K562 (cell line): ENCODE results near the gene SCTR. TPM values are rescaled to one million over a fixed set of nuclear protein-coding genes. Genes with fewer than 3 reads are reported as not detected.

ENCODE experiments used
- ATAC-seq: fragments of 200-7000 bp; cut with Tn5 transposase; 3 replicates; pipeline ENCODE4 v1.9.1; 2020; ENCODE audit warnings: moderate library complexity
- BruUV-seq: library from RNA; stranded (reverse); fragments of 400-500 nt; replicated peaks from 2 replicates; lab custom pipeline; 2021; lab: Mats Ljungman, UMichigan
- CTCF ChIA-PET: fragments of 300-600 bp; formaldehyde crosslinking; extraction: SDS; loops from one replicate; lab custom pipeline; 2021; ENCODE audit warnings: low intra/inter-chr PET ratio; lab: Yijun Ruan, JAX
- POLR2A ChIA-PET: fragments of 300-600, 350-650 bp; sonication (Branson Sonifier 250); formaldehyde crosslinking; extraction: SDS; loops from one replicate; lab custom pipeline; 2021; ENCODE audit warnings: antibody characterized with exemption, inconsistent platforms; lab: Yijun Ruan, JAX
- DNase-seq, 4 experiments: peaks; one replicate each; pipeline versions ENCODE4 v3.0.0 to v3.0.0-alpha.2; 2011 to 2018; ENCODE audit warnings: low spot score in 3 of 4, mixed read lengths in 3 of 4; ENCODE audit errors: extremely low read depth in 1 of 4
- FAIRE-seq: peaks from 2 replicates; lab custom pipeline; 2011; peaks lifted over from hg19 to GRCh38; lab: Jason Lieb, UNC
- H2AFZ ChIP-seq: 2 replicates; pipeline ENCODE4 v1.6.0; 2011; ENCODE audit warnings: low read depth, low read length, control low read depth, inconsistent platforms
- H3K27ac ChIP-seq: fragments of 200-600 bp; 3 replicates; pipeline ENCODE4 v1.8.0; 2011; ENCODE audit warnings: low read depth, mild to moderate bottlenecking, control low read depth, inconsistent platforms, low read length, moderate library complexity, mixed read lengths; ENCODE audit errors: extremely low read depth
- H3K27me3 ChIP-seq, 2 experiments: fragments of 300-600 bp in 1 of 2; 2 replicates in 1 of 2; 3 replicates in 1 of 2; pipeline versions ENCODE4 v1.6.0 to v1.8.0; 2011; ENCODE audit warnings: inconsistent platforms in 2 of 2, low read length in 2 of 2, mild to moderate bottlenecking in 1 of 2, mixed read lengths in 1 of 2, moderate library complexity in 1 of 2; ENCODE audit not compliant: control insufficient read depth in 2 of 2, insufficient read depth in 2 of 2
- H3K36me3 ChIP-seq: fragments of 300-600 bp; 3 replicates; pipeline ENCODE4 v1.8.0; 2011; ENCODE audit warnings: mild to moderate bottlenecking, low read length, inconsistent platforms; ENCODE audit not compliant: control insufficient read depth, insufficient read depth
- H3K4me1 ChIP-seq, 2 experiments: fragments of 200-600 bp in 1 of 2; replicated peaks in 1 of 2; 2 replicates in 1 of 2; 3 replicates in 1 of 2; pipeline versions ENCODE4 v1.5.1 to v1.8.0; 2011; ENCODE audit warnings: inconsistent platforms in 2 of 2, low read length in 2 of 2, mild to moderate bottlenecking in 1 of 2, mixed read lengths in 1 of 2, moderate library complexity in 1 of 2; ENCODE audit not compliant: control insufficient read depth in 2 of 2, insufficient read depth in 2 of 2
- H3K4me2 ChIP-seq: 2 replicates; pipeline ENCODE4 v1.6.1; 2011; ENCODE audit warnings: low read length, control low read depth, inconsistent platforms, mixed read lengths; ENCODE audit not compliant: insufficient read depth
- H3K4me3 ChIP-seq: fragments of 200-600 bp; sonication (generic), shearing (Covaris generic); 2 replicates; pipeline ENCODE4 v1.5.1; 2016; ENCODE audit warnings: control low read depth, inconsistent platforms
- H3K79me2 ChIP-seq: fragments of 200-600 bp; 3 replicates; pipeline ENCODE4 v1.8.0; 2011; ENCODE audit warnings: low read length, inconsistent platforms; ENCODE audit not compliant: control insufficient read depth, insufficient read depth
- H3K9ac ChIP-seq, 2 experiments: 2 replicates each; pipeline versions ENCODE4 v1.6.0 to v1.6.1; 2011; ENCODE audit warnings: low read depth in 2 of 2, low read length in 2 of 2, control low read depth in 1 of 2, inconsistent platforms in 1 of 2, mild to moderate bottlenecking in 1 of 2, mixed read lengths in 1 of 2; ENCODE audit not compliant: insufficient read depth in 1 of 2
- H3K9me1 ChIP-seq: one replicate; pipeline ENCODE4 v1.6.0; 2011; ENCODE audit warnings: inconsistent platforms, mild to moderate bottlenecking, low read length, moderate library complexity; ENCODE audit not compliant: control insufficient read depth, insufficient read depth
- H3K9me3 ChIP-seq: replicated peaks from 2 replicates; pipeline ENCODE4 v1.5.1; 2011; ENCODE audit warnings: low read depth, low read length, inconsistent platforms; ENCODE audit not compliant: control insufficient read depth, insufficient read depth
- H4K20me1 ChIP-seq: replicated peaks from 2 replicates; pipeline ENCODE4 v1.6.1; 2011; ENCODE audit warnings: low read length, inconsistent platforms, mixed read lengths; ENCODE audit not compliant: control insufficient read depth, insufficient read depth
- EP300 ChIP-seq: IDR thresholded peaks from 2 replicates; pipeline ENCODE4 v1.6.1; 2012; ENCODE audit warnings: low read length, improper control_type of control experiment
- KDM4B ChIP-seq, 2 experiments: fragments of 450-650 bp in 1 of 2; sonication (generic) in 1 of 2; IDR thresholded peaks; 2 replicates each; pipeline ENCODE4 v1.6.1; 2016 to 2017; ENCODE audit warnings: borderline replicate concordance in 2 of 2, antibody characterized with exemption in 1 of 2, low read depth in 1 of 2, mild to moderate bottlenecking in 1 of 2
- KLF16 ChIP-seq: IDR thresholded peaks from 2 replicates; pipeline ENCODE4 v1.6.1; 2016; ENCODE audit warnings: antibody characterized with exemption
- RAD51 ChIP-seq: fragments of 450-650 bp; IDR thresholded peaks from 2 replicates; pipeline ENCODE4 v1.7.1; 2016; ENCODE audit warnings: low read depth, mild to moderate bottlenecking, borderline replicate concordance
- SREBF1 ChIP-seq: fragments of 150-350 bp; IDR thresholded peaks from 2 replicates; pipeline ENCODE4 v1.6.1; 2014; ENCODE audit warnings: antibody characterized with exemption, low read depth, low read length, borderline replicate concordance
- TRIM25 ChIP-seq: fragments of 450-650 bp; IDR thresholded peaks from 2 replicates; pipeline ENCODE4 v1.7.0; 2016; ENCODE audit warnings: borderline replicate concordance
- YBX1 ChIP-seq: fragments of 450-650 bp; IDR thresholded peaks from 2 replicates; pipeline ENCODE4 v1.7.1; 2016; ENCODE audit warnings: mild to moderate bottlenecking
- ZNF224 ChIP-seq: sonication (generic); formaldehyde crosslinking; IDR thresholded peaks from 2 replicates; pipeline ENCODE4 v1.8.0; 2022; ENCODE audit warnings: mild to moderate bottlenecking, missing genetic modification reagents
- WGBS: fragments of 100-300 bp; shearing (Covaris generic); methylation state at CpG from one replicate; pipeline ENCODE4 v1.1.6; 2016; ENCODE audit warnings: low coverage, mixed read lengths; ENCODE audit not compliant: insufficient coverage; ENCODE audit errors: missing lambda C conversion rate; 5-methylcytosine and 5-hydroxymethylcytosine counted together
- in situ Hi-C: fragments of 300-500 bp; cut with MboI; formaldehyde crosslinking; loops from 4 replicates; pipeline ENCODE4 v1.15.0; 2018; ENCODE audit warnings: inconsistent platforms, mixed read lengths
- intact Hi-C: fragments of 100-400 bp; cut with micrococcal nuclease; formaldehyde crosslinking; loops from 2 replicates; pipeline ENCODE4 v1.14.2; 2022
- polyA plus RNA-seq, 8 experiments: library from polyadenylated mRNA; depleted of rRNA in 4 of 8; stranded (reverse) in 5 of 8; unstranded in 3 of 8; fragments of >200 nt; fragmentation: Nextera tagmentation in 2 of 8; fragmentation: Illumina TruSeq in 1 of 8; extraction: Ambion mirVana in 2 of 8; extraction: Trizol in 1 of 8; gene quantifications; 2 replicates each; pipeline versions ENCODE4 v1.2.1 to v1.2.3, GENCODE V29; 2011 to 2014; ENCODE audit warnings: inconsistent platforms in 1 of 8, missing spikeins in 1 of 8
- total RNA-seq, 7 experiments: library from RNA; depleted of rRNA in 6 of 7; stranded (reverse); fragments of >200 nt in 6 of 7; fragmentation: Illumina TruSeq in 2 of 7; extraction: Trizol in 2 of 7; gene quantifications; 2 replicates each; pipeline versions ENCODE4 v1.2.1 to v1.2.3, GENCODE V29; 2011 to 2021; ENCODE audit warnings: low replicate concordance in 1 of 7
- TF ChIP-seq, protein P1 (sequence below): fragments of 250-450 bp; sonication (Bioruptor Pico); IDR thresholded peaks from 2 replicates; pipeline ENCODE4 v1.4.0; 2020

The SCTR gene
- total and polyA plus RNA-seq, 9 of the 15 experiments (the other 6 are each of a cell fraction or from before 2014, with no cell fraction given), result not detected

- Histone ChIP-seq H3K9me3 (no peaks in the 10 kb centered on the region), H3K4me3 (no peak overlapping the region), H3K4me1 (no peaks in the 10 kb centered on the region), H3K79me2 (no peaks in the 10 kb centered on the region), H3K9ac (no peak overlapping the region), H3K27ac (no peak overlapping the region), H2AFZ (no peak overlapping the region), H3K36me3 (no peaks in the 10 kb centered on the region), H4K20me1 (no peaks in the 10 kb centered on the region), H3K9me1 (no peaks in the 10 kb centered on the region), H3K4me2 (no peak overlapping the region), H3K27me3 (peaks cover 7 to 13% of the 10 kb centered on the region in 2 experiments; a peak in 4 of 5 replicates)
- POLR2A ChIA-PET, result no interaction called here
- ATAC-seq, result no peak
- CTCF ChIA-PET, result interaction anchor here (0.5 kb wide), 2 partner anchors 9 to 538 kb away, joined by 3 to 4 read pairs; no protein-coding TSS in a partner anchor
- TF ChIP-seq YBX1, result no peak
- no peak for TF ChIP-seq KDM4B (IDR thresholded peaks at IDR 0.05; ENCODE audit: borderline replicate concordance in 2 of 2, low read depth in 1 of 2)
- TF ChIP-seq RAD51, result no peak
- no peak for FAIRE-seq
- no peak for DNase-seq
- in situ Hi-C loops (no loop called here), intact Hi-C loops (no loop called here)
- BruUV-seq, result no TSS peak
- WGBS, result 0% methylated on average over 1 of the region's 1 CpG
Measured at GRCh38 chr2:119419065-119419464, 105.2 kb downstream of the SCTR start.

DNA sequence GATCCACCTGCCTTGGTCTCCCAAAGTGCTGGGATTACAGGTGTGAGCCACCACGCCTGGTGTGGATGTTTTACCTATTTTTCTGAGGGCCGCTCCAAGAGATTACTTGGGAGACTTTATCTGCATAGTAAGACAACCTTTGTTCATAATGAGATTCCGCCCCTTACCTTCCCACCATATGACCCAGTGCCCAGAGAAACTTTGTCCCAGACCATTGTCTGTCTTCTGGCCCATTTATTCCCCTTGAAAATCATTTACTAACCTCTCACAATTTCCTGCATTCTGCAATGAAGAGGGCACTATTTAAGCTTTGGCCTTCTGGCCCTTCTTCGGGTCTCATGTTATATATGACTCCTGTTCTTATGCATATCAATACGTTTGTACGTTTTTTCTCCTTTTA is 106.4 kb downstream of the SCTR start:
- DNase-seq (no peak), FAIRE-seq (no peak), ATAC-seq (no peak)
- no peak overlapping the region for H3K4me3 ChIP-seq
- no peaks in the 10 kb centered on the region for H3K9me1 ChIP-seq
- no peaks in the 10 kb centered on the region for H3K9me3 ChIP-seq
- H3K27ac ChIP-seq, result no peak overlapping the region
- BruUV-seq, result no TSS peak
- H3K9ac ChIP-seq, result no peak overlapping the region
- peaks cover 6 to 13% of the 10 kb centered on the region in 2 experiments; a peak in 4 of 5 replicates for H3K27me3 ChIP-seq
- H3K4me2 ChIP-seq, result no peak overlapping the region
- no peak overlapping the region for H2AFZ ChIP-seq
- WGBS, result 2% methylated on average over 6 of the region's 6 CpGs
- H3K36me3 ChIP-seq, result no peaks in the 10 kb centered on the region
- no peaks in the 10 kb centered on the region for H3K79me2 ChIP-seq
- CTCF ChIA-PET, result no interaction called here
- POLR2A ChIA-PET, result no interaction called here
- no peaks in the 10 kb centered on the region for H4K20me1 ChIP-seq
- intact Hi-C loops, result no loop called here
- in situ Hi-C loops, result no loop called here
- no peaks in the 10 kb centered on the region for H3K4me1 ChIP-seq
- no peak for TF ChIP-seq SREBF1
- no peak for TF ChIP-seq ZNF224 (CRISPR knock-in tag)
- no peak for TF ChIP-seq EP300
- TF ChIP-seq, protein P1, sequence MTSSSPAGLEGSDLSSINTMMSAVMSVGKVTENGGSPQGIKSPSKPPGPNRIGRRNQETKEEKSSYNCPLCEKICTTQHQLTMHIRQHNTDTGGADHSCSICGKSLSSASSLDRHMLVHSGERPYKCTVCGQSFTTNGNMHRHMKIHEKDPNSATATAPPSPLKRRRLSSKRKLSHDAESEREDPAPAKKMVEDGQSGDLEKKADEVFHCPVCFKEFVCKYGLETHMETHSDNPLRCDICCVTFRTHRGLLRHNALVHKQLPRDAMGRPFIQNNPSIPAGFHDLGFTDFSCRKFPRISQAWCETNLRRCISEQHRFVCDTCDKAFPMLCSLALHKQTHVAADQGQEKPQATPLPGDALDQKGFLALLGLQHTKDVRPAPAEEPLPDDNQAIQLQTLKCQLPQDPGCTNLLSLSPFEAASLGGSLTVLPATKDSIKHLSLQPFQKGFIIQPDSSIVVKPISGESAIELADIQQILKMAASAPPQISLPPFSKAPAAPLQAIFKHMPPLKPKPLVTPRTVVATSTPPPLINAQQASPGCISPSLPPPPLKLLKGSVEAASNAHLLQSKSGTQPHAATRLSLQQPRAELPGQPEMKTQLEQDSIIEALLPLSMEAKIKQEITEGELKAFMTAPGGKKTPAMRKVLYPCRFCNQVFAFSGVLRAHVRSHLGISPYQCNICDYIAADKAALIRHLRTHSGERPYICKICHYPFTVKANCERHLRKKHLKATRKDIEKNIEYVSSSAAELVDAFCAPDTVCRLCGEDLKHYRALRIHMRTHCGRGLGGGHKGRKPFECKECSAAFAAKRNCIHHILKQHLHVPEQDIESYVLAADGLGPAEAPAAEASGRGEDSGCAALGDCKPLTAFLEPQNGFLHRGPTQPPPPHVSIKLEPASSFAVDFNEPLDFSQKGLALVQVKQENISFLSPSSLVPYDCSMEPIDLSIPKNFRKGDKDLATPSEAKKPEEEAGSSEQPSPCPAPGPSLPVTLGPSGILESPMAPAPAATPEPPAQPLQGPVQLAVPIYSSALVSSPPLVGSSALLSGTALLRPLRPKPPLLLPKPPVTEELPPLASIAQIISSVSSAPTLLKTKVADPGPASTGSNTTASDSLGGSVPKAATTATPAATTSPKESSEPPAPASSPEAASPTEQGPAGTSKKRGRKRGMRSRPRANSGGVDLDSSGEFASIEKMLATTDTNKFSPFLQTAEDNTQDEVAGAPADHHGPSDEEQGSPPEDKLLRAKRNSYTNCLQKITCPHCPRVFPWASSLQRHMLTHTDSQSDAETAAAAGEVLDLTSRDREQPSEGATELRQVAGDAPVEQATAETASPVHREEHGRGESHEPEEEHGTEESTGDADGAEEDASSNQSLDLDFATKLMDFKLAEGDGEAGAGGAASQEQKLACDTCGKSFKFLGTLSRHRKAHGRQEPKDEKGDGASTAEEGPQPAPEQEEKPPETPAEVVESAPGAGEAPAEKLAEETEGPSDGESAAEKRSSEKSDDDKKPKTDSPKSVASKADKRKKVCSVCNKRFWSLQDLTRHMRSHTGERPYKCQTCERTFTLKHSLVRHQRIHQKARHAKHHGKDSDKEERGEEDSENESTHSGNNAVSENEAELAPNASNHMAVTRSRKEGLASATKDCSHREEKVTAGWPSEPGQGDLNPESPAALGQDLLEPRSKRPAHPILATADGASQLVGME (CRISPR knock-in tag), result no peak
- TF ChIP-seq KLF16, result no peak
- no peak for TF ChIP-seq TRIM25
